NB4 (cell line): ENCODE measurements around the gene ACTRT2.

Source experiments
- DNase-seq: peaks from one replicate; pipeline ENCODE4 v3.0.0; 2010; ENCODE audit warnings: low read depth
- H3K4me3 ChIP-seq: one replicate; pipeline ENCODE4 v1.5.1; 2011; ENCODE audit warnings: mild to moderate bottlenecking, low read depth, low read length, moderate library complexity
- MYC ChIP-seq: IDR thresholded peaks from 2 replicates; pipeline ENCODE4 v1.6.1; 2011; ENCODE audit warnings: low read depth, low read length
- POLR2A ChIP-seq: IDR thresholded peaks from 2 replicates; pipeline ENCODE4 v1.6.1; 2011; ENCODE audit warnings: mild to moderate bottlenecking; ENCODE audit not compliant: insufficient read length; ENCODE audit errors: extremely low read depth
- TF ChIP-seq, protein P1 (sequence below): IDR thresholded peaks from one replicate; pipeline ENCODE4 v1.5.1; 2012; ENCODE audit warnings: low read depth, low read length
- TF ChIP-seq, protein P2 (sequence below): IDR thresholded peaks from 2 replicates; pipeline ENCODE4 v1.6.1; 2011; ENCODE audit warnings: low read depth, low read length

ACTRT2 gene

DNA sequence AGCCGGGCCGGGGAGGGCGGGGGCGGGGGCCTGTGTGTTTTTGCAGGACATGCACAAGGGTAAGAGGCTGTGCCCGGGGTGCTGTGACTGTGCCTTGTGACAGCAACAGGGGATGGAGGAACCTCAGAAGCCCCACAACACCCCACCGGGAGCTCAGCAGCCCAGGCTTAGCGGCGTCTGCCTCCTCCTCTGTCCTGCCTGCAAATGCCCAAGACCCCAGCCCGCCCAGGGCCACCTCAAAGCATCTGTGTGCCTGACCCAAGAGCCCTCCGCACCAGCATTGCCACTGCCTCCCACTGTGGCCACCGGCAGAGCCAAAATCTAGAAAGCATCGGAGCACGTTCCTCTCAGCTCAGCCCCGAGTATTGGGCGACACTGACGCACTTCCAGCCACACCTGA is 2.7 kb upstream of the ACTRT2 start:
- TF ChIP-seq, protein P1, sequence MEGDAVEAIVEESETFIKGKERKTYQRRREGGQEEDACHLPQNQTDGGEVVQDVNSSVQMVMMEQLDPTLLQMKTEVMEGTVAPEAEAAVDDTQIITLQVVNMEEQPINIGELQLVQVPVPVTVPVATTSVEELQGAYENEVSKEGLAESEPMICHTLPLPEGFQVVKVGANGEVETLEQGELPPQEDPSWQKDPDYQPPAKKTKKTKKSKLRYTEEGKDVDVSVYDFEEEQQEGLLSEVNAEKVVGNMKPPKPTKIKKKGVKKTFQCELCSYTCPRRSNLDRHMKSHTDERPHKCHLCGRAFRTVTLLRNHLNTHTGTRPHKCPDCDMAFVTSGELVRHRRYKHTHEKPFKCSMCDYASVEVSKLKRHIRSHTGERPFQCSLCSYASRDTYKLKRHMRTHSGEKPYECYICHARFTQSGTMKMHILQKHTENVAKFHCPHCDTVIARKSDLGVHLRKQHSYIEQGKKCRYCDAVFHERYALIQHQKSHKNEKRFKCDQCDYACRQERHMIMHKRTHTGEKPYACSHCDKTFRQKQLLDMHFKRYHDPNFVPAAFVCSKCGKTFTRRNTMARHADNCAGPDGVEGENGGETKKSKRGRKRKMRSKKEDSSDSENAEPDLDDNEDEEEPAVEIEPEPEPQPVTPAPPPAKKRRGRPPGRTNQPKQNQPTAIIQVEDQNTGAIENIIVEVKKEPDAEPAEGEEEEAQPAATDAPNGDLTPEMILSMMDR = no peak
- TF ChIP-seq, protein P2, sequence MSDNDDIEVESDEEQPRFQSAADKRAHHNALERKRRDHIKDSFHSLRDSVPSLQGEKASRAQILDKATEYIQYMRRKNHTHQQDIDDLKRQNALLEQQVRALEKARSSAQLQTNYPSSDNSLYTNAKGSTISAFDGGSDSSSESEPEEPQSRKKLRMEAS = no peak
- TF ChIP-seq MYC (no peak), POLR2A (no peak)
- no peak overlapping the region for H3K4me3 ChIP-seq
- DNase-seq = no peak

DNA sequence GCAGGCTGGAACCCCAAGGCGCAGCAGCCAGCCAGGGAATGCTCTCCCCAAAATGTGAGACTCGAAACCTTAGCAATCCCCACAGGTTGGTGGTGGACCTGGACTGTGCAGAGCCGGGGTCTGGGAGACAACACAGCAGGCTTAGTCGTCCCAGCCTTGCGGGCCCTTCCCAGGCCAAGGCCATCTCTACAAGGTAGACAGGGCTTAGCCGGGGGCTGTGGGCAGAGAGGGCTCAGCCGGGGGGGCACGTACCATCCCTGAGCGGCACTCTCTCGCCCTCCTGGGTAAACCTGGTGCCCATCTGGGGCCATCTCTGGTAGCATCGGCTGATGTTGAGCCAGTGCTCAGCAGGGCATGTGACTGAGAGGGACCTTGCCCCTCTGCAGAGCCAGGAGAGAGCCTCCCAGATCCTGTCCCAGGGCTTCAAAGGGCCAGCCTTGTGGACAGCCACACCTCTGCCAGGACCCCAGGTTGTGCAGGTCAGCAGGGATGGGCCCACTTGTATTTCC is 2.2 kb upstream of the ACTRT2 start:
- no peak for DNase-seq
- no peak overlapping the region for H3K4me3 ChIP-seq
- TF ChIP-seq POLR2A (no peak), MYC (no peak)
- TF ChIP-seq, protein P2 = no peak
- TF ChIP-seq, protein P1 = no peak

DNA sequence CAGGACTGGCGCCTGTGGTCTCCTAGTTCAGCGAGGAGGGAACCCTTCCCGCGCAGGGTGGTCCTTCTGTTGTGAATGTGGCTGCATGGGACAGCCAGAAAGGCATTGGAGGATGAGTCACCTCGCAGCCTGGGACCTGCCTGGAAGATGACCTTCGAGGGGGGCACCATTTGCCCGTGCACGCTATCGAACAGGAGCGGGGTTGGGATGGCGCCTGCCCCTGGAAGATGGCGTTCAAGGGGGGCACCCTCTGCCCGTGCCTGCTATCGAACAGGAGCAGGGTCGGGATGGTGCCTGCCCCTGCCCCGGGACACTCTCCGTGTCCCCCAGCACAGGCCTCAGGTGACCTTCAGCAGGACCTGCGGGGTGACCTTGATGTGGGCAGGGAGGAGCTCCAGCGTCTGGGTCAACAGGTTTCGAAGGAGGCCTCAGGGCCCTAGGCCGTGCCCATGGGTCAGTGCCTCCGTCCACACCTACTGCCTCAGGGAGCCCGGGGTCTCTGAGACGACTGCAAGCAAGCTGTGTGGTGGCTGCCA is 1.7 kb upstream of the ACTRT2 start:
- TF ChIP-seq, protein P1 = no peak
- TF ChIP-seq, protein P2 = no peak
- TF ChIP-seq MYC = no peak
- TF ChIP-seq POLR2A = no peak
- no peak overlapping the region for H3K4me3 ChIP-seq
- no peak for DNase-seq

DNA sequence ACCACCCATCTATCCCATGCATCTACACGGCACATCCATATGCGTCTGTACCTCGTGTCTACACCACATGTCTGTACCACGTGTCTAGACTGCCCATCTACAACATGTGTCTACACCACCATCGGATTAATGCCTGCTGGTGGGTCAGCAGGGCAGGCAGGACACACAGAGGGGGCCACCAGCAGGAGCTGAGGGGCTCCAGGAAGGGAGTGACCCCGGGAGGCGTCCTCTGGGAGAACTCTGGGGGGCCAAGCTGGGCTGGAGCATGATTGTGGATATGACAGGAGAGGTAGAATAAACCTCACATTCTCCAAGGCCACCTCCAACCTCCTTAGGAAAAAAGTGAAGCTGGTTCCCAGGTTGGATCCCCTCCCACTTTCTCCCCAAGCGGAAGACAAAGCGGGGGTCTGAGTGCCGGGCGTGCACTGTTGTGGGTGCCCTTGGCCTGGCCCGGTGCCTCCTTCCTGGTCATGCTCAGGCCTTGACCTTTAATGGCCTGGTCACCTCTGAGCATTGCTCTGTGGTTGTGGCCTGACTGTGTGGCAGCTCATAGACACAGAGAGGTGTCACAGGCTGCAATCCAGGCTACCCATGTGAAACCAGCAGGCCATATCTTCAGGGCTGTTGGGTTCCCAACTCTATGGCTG is 881 bp upstream of the ACTRT2 start:
- TF ChIP-seq, protein P2 = 0 out of 2 replicates have a peak, but pooled peaks have one; percentile 6
- TF ChIP-seq POLR2A = no peak
- DNase-seq = no peak

DNA sequence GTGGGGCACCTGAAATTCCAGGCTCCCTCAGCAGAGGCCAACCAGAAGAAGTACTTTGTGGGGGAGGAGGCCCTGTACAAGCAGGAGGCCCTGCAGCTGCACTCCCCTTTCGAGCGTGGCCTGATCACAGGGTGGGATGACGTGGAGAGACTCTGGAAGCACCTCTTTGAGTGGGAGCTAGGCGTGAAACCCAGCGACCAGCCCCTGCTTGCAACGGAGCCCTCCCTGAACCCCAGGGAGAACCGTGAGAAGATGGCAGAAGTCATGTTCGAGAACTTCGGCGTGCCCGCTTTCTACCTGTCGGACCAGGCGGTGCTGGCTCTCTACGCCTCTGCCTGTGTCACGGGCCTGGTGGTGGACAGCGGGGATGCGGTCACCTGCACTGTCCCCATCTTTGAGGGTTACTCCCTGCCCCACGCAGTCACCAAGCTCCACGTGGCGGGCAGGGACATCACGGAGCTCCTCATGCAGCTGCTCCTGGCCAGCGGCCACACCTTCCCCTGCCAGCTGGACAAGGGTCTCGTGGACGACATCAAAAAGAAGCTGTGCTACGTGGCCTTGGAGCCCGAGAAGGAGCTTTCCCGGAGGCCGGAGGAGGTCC is 634 bp downstream of the ACTRT2 start:
- DNase-seq = no peak
- H3K4me3 ChIP-seq = no peak overlapping the region
- TF ChIP-seq POLR2A (no peak), MYC (no peak)
- TF ChIP-seq, protein P1 = no peak
- TF ChIP-seq, protein P2 = no peak

More for the DNA sequence above, 881 bp upstream of the ACTRT2 start:
- no peak overlapping the region for H3K4me3 ChIP-seq

DNA sequence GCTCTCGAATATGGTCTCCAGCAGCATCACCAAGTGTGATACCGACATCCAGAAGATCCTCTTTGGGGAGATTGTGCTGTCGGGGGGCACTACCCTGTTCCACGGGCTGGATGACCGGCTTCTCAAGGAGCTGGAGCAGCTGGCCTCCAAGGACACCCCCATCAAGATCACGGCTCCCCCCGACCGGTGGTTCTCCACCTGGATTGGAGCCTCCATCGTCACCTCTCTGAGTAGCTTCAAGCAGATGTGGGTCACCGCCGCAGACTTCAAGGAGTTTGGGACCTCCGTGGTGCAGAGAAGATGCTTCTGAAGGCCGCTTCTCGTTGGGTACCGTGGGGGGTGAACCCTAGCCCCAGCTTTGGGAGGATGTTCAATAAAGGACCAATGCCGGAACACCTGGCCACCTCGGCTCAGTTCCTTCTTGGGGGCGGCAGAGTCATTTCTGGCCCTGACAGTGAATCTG is 1.3 kb downstream of the ACTRT2 start:
- H3K4me3 ChIP-seq = no peak overlapping the region
- no peak for DNase-seq
- TF ChIP-seq, protein P1 = no peak
- no peak for TF ChIP-seq POLR2A
- no peak for TF ChIP-seq MYC
- TF ChIP-seq, protein P2 = no peak
